ENCODE results near the gene COMMD3. TPM values are rescaled to one million over a fixed set of nuclear protein-coding genes. Genes with fewer than 3 reads are reported as not detected.

The COMMD3 gene
- total and polyA plus RNA-seq, 9 of the 15 experiments (the other 6 are each of a cell fraction or from before 2014, with no cell fraction given), result 50.7 to 217 (median 80.1) TPM

GRCh38 chr10:22280078-22280477, 36.1 kb upstream of the COMMD3 start (continued):
- TF ChIP-seq NFIX (CRISPR knock-in tag; IDR thresholded peaks at IDR 0.05; ENCODE audit: low read depth) (no peak), TAF15 (IDR thresholded peaks at IDR 0.05; ENCODE audit: low read depth, low read length) (no peak), ZNF75A (CRISPR knock-in tag; IDR thresholded peaks at IDR 0.05) (no peak), CXXC5 (CRISPR knock-in tag; IDR thresholded peaks at IDR 0.05) (no peak), ETS2 (tag; IDR thresholded peaks at IDR 0.05; ENCODE audit: borderline replicate concordance, poor library complexity, severe bottlenecking) (no peak), CBX3 (IDR thresholded peaks at IDR 0.05; ENCODE audit: borderline replicate concordance in 1 of 2, low read length in 2 of 2) (no peak), SP2 (IDR thresholded peaks at IDR 0.05; ENCODE audit: extremely low read depth, low read depth, low read length, poor library complexity, severe bottlenecking) (no peak), MEF2D (tag; conservative IDR thresholded peaks at IDR 0.05; ENCODE audit: low read depth) (no peak)
- TF ChIP-seq, protein P1, sequence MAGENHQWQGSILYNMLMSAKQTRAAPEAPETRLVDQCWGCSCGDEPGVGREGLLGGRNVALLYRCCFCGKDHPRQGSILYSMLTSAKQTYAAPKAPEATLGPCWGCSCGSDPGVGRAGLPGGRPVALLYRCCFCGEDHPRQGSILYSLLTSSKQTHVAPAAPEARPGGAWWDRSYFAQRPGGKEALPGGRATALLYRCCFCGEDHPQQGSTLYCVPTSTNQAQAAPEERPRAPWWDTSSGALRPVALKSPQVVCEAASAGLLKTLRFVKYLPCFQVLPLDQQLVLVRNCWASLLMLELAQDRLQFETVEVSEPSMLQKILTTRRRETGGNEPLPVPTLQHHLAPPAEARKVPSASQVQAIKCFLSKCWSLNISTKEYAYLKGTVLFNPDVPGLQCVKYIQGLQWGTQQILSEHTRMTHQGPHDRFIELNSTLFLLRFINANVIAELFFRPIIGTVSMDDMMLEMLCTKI (IDR thresholded peaks at IDR 0.05; ENCODE audit: partially characterized antibody), result no peak
- TF ChIP-seq, protein P2, sequence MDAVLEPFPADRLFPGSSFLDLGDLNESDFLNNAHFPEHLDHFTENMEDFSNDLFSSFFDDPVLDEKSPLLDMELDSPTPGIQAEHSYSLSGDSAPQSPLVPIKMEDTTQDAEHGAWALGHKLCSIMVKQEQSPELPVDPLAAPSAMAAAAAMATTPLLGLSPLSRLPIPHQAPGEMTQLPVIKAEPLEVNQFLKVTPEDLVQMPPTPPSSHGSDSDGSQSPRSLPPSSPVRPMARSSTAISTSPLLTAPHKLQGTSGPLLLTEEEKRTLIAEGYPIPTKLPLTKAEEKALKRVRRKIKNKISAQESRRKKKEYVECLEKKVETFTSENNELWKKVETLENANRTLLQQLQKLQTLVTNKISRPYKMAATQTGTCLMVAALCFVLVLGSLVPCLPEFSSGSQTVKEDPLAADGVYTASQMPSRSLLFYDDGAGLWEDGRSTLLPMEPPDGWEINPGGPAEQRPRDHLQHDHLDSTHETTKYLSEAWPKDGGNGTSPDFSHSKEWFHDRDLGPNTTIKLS (IDR thresholded peaks at IDR 0.05; ENCODE audit: borderline replicate concordance, low read depth), result no peak
- TF ChIP-seq, protein P3, sequence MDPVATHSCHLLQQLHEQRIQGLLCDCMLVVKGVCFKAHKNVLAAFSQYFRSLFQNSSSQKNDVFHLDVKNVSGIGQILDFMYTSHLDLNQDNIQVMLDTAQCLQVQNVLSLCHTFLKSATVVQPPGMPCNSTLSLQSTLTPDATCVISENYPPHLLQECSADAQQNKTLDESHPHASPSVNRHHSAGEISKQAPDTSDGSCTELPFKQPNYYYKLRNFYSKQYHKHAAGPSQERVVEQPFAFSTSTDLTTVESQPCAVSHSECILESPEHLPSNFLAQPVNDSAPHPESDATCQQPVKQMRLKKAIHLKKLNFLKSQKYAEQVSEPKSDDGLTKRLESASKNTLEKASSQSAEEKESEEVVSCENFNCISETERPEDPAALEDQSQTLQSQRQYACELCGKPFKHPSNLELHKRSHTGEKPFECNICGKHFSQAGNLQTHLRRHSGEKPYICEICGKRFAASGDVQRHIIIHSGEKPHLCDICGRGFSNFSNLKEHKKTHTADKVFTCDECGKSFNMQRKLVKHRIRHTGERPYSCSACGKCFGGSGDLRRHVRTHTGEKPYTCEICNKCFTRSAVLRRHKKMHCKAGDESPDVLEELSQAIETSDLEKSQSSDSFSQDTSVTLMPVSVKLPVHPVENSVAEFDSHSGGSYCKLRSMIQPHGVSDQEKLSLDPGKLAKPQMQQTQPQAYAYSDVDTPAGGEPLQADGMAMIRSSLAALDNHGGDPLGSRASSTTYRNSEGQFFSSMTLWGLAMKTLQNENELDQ (CRISPR knock-in tag; IDR thresholded peaks at IDR 0.05; ENCODE audit: borderline replicate concordance), result no peak

All from K562 (cell line).